GM19238 (cell line): ENCODE measurements around the gene CCDC142.
"Not testable (repeated sequence)": the region's sequence is repeated elsewhere in the genome, so short reads cannot be mapped to it uniquely, and the experiment has no call there.

Experiments used
- DNase-seq: peaks from one replicate; pipeline ENCODE4 v3.0.0; 2011; ENCODE audit warnings: low spot score; ENCODE audit not compliant: insufficient read length

The CCDC142 gene

DNA sequence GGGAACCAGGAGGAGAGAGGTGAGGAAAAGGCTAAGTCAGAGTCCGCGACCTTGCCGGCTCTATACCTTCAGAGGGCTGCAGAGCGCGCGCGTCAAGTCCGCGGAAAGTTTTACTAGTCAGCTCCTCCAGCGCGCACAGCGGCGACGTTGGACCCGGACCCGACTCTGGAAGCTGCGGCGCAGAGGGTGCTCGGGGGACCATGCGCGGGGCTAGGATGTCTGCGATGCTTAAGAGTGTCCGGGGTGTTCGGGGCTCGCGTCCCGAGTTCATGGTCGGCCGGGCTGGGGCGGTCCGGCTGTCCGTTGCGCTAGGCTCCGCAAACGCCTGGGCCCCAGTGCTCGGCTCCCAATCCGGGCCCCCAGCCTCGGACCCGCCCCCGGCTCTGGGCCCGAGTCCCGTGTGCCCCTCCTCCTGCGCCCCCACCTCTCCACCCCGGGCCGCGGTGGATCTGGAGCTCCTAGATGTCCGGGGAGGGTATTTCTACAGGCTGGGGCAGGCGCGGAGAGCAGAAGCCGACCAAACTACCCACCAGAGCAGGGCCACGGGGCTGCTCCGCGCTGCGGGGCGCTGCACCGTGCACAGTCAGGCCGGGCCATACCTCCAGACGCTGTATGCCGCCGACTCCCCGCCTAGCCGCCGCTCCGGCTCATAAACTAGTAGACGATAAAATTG, 16.6 kb upstream of the CCDC142 start, which contains the start of gene LBX2:
TSS of gene LBX2 (minus strand) at position 337 of the 673 bp plus-strand sequence. CDS start at position 271, 66 bp downstream.
- no peak for DNase-seq

- DNase-seq, result no peak
Observed at GRCh38 chr2:74498500-74499266, 15.9 kb upstream of the CCDC142 start.

DNA sequence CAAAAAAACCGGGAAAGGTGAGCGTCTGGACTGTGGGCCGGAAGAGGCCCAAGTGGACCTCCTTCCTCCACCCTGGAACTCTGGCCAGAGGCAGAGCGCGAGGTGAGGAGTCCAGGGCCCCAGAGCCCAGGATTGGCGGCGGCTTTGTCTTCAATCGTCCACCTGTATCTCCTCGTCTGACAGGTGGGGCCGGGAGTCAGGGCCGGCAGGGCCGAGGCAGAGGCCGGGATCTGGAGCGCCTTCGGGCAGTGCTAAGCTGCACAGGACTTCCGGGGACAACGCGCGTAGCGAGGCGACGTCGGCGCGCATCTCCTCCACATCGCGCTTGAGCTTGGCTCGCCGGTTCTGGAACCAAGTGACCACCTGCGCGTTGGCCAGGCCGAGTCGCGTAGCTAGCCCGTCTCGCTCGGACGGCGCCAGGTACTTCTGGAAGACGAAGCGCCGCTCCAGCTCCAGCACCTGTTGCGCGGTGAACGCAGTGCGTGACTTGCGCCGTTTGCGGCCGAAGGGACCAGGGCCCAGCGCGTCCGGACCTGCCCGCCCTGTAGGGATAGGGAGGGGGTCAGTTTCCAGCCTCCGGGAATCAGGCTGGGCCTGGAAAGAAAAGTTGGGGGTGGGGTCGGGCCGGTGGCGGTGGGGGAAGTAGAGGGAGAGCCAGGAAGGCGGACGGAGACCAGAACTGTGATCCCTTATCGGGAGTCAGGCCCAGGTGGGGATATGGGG, 15.1 kb upstream of the CCDC142 start:
- no peak for DNase-seq

DNA sequence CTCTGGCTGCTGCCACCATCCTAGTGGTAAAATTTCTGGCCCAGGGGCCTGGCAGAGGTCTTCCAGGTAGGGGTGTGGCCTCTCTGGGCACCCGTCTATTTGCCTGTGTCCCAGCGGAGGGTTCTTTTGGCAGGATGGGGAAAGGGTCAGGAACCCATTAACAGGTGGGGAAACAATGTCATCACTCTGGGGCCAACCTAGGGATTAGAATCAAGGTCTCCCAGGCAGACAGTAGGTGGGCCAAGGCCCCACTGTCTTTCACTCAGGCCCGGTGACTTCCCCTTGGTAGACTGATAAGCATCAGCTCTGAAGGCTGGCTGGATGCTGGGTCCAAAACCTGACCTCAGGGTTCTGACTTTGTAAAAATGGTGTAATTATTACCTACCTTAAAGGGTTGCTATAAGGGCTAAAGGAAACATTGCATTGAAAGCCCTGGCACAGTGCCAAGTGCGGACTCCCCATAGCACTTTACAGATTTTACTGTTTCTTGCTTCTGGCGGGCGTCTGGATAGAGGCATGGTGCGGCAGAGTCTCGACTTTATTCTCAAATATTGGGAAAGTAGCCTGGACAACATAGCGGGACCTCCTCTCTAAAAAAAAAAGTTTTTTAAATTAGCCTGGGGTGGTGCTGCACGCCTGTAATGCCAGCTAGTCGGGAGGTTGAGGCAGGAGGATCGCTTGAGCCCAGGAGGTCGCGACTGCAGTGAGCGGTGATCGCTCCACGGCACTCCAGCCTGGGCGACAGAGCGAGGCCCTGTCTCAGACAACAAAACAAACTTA, 14.4 kb upstream of the CCDC142 start:
- DNase-seq, result no peak

GRCh38 chr2:74495440-74495839, 12.6 kb upstream of the CCDC142 start:
- DNase-seq, result no peak

DNA sequence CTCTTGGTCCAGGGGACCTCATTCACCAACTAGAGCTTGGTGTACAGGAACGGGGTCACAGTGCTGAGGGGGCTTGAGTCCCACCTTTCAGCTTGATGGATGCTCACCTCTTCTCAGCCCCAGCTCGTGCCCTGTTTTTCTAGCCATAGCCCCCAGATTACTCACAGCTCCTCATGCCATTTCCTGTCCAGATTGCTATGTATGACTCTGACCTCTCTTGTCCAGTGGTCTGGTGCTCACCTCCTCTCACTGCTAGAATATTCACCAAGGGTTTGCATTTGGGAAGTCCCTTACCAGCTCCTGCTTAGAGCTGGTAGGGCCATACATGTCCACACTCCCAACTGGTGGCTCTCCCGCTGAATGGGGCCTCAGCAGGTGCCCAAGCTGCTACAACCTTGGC, 10.7 kb upstream of the CCDC142 start:
- no peak for DNase-seq

DNA sequence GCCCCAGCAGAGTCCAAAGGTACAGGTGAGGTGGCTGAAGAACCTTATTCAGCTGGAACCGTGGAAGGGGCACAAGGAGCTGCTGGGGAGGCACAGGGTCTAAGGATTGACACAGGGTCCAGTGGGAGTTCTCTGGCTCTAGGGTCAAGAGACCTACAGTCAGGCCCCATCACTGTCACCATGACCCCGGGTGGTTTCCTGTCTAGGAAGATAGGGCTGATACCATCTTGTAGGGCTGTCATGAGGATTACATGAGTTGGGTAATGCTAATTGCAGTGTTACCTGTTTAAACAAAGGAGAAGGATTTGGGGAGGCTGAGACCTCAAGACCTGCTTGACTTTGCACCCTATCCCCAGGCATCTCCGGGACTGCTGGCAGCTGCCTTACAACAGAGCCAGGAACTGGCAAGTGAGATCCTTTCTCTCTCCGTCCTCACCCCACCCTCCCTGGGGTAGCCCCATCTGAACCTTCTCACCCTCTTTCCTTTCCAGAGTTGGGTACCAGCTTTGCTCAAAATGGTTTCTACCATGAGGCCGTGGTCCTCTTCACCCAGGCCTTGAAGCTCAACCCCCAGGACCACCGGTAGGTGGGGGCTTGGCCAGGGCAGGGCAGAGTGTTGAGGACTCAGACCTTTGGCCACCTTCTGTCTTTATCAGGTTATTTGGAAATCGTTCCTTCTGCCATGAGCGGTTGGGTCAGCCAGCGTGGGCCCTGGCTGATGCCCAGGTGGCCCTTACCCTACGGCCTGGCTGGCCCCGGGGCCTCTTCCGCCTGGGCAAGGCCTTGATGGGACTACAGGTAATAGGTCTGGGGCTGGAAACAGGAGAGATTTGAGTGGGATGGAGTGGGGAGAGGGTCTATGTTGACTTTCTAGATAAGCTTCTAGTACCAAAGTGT, 9.1 kb upstream of the CCDC142 start:
- no peak for DNase-seq

DNA sequence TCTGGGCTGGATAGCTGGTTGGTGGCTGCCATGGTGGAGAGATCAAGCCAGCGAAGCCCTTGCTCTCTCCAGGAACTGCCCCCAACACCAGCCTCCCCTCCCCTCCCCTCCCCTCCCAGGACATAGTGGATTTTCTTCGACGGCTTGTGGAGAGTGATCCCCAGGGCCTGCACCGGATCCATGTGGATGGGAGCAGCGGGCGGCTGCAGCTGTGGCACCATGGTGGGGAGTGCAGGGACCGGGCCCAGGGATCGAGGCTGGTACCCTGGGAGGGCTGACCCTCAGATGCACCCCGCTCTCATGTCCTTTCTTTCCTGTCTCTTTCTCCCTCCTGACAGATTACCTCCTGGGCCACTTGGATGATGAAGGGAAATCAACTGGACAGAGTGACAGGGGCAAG, 7.1 kb upstream of the CCDC142 start:
- no peak for DNase-seq

DNA sequence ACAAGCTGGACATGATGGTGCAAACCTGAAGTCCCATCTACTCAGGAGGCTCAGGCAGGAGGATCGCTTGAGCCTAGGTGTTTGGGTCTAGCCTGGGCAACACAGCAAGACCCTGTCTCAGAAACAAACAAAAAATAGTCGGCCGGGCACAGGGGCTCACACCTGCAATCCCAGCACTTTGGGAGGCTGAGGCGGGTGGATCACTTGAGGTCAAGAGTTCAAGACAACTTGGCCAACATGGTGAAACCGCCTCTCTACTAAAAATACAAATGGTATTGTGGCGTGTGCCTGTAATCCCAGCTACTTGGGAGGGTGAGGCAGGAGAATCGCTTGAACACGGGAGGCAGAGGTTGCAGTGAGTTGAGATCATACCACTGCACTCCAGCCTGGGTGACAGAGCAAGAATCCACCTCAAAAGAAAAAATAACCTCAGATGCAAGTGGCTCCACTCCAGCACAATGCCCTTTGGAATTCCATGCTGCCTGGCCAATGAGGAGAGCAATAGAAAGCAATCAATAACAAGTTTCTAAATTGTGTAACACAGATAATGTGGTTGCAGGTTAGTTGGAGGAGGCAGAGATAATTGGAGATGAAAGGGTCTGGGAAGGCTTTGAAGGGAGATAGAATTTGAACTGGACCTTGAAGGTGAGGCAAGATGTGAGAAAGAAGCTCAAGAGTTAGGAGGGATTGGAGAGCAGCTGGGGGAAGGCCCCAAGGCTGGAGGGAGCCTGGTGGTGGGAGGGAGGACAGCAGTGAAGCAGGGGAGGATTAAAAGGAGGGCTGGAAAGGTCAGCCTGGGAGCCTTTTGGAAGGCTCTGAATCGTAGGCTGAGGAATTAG, 6.1 kb upstream of the CCDC142 start:
- DNase-seq, result no peak

DNA sequence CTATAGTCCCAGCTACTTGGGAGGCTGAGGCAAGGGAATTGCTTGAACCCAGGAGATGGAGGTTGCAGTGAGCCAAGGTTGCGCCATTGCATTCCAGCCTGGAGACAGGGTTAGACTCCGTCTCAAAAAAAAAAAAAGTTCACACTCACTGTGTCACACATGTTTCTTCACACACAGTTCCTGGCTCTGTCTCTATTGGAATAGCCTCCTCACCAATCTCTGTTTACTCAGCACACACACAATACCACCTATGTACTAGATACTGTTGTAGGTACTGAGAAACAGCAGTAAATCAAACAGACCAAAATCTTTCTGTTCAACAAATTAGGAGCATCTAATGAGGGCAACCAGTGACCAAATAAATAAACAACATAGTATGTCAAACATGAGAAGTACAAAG, 3.3 kb upstream of the CCDC142 start:
- no peak for DNase-seq

GRCh38 chr2:74483675-74484164, 922 bp upstream of the CCDC142 start:
- DNase-seq, result not testable (repeated sequence)

GRCh38 chr2:74481961-74482800, 617 bp downstream of the CCDC142 start:
- DNase-seq, result no peak

- no peak for DNase-seq
Observed at GRCh38 chr2:74481431-74481830, 1.4 kb downstream of the CCDC142 start.

GRCh38 chr2:74474899-74475298, 7.9 kb downstream of the CCDC142 start:
- no peak for DNase-seq

DNA sequence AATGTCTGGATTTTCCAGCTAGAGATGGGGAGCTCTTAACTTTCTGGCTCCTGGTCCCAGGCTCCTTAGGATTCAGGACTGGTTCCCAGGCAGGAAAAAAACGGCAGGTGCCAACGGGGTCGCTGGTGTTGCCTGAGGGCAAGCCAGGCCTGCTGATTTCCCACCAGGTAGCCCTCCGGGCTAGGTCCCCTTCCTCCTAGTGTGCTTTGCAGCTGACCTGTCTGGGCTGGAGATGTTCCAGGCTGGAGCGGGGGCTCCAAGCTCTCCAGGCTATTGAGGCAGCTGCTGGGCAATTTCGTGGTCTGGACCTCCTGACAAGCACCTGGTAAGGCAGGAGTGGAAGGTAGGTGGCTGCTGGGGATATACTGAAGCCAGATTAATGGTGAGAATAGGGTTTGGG, 8.3 kb downstream of the CCDC142 start:
- no peak for DNase-seq

DNA sequence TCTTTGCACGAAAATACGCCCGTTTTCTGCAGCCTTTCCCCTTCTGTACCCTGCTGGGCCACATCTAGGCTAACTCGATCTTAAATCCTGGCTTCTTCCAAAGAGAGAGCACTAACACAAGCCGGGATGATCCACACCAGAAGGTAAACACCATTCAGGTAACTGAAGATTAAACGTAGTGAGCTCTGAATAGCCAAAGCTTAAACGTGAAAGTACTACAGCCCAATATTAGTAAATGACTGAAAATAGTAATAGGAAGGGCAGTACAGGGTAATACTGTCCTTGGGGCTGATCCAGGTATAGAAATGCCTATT, 9.9 kb downstream of the CCDC142 start:
- no peak for DNase-seq

DNA sequence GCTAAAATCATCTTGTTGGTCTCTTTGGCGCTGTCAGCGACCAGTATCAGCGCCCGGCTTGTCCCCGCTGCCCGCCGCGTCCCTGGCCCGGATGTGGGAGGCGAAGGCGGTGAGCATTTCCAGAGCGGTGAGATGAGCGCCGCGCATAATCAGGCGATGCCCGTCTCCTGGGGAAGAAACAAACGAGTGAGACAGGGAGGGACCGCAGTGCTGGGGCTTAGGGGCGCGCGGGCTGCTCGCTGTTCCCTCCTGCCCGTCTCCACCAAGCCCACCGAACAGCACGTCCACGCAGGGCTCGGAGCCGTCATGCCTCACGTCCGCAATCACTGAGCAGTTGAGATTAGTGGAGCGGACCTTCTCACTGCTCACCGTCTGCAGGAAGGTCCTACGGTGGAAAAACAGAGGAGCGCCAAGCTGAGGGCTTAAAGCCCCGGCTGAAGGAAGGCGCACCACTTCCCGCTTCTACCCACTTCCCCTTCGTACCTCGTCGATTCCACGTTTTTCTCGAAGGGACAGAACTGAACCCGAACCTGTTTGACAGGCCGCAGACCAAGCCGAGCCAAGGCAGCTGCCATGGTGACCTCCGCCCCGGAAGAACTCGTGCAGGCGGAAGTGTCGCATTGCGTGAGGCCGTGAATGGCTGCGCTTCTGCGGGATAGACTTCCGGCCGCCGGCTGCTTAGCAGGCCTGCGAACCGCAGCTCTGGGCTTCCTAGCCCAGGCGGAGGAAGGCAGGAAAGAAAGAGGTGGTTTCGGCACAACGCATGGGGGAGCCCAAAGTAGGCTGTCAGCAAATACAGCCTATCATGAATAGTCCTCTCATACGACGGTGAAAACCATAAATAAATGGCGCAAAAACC, 10.5 kb downstream of the CCDC142 start, which contains the start of gene MRPL53:
TSS of gene MRPL53 (minus strand) at position 595 of the 859 bp plus-strand sequence. CDS start at position 575, 20 bp downstream.
- DNase-seq, result peak; percentile 76
